HG02642 (cell line): ENCODE data around the gene ELK4.

Source experiments
- ATAC-seq: cut with Tn5 transposase; IDR thresholded peaks from one replicate; pipeline ENCODE4 v1.9.1; 2021; ENCODE audit warnings: mild to moderate bottlenecking; ENCODE audit not compliant: unreplicated experiment, poor library complexity

The ELK4 gene

DNA sequence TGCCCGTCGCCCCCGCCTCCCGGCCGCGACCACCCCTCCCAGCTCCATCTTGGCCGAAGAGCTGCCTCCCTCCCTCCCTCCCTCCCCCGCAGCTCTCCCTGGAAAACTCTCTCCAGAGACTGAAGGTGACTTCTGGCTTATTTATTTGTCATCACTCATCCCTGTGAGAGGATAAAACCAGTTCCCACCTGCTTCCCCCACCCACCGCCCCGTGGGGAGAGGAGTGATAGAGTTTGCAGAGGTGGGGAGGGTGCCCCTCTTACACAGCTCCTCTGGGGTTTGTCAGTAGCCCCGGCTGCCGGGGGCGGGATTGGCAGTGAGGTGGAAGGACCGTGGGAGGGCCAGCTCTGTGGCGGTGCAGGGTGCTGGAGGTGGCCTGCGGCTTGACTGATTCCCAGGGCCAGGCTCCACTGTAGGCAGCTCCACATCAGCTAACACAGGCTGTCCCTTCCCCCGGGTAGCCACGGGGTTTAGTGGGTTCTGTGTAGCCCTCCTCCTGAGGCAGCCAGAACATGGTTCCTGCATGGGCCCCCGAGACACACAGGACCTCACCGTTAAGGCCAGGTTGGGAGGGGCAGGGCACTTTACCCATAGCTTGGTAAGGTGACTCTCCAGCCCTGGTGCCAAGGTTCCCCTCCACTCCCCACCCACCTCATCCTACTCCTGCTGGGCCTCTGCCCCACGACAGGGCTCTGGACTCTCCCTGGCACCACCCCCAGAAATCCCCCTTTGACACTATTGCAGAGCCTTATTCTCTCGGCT is 62.2 kb downstream of the ELK4 start:
- no peak for ATAC-seq

DNA sequence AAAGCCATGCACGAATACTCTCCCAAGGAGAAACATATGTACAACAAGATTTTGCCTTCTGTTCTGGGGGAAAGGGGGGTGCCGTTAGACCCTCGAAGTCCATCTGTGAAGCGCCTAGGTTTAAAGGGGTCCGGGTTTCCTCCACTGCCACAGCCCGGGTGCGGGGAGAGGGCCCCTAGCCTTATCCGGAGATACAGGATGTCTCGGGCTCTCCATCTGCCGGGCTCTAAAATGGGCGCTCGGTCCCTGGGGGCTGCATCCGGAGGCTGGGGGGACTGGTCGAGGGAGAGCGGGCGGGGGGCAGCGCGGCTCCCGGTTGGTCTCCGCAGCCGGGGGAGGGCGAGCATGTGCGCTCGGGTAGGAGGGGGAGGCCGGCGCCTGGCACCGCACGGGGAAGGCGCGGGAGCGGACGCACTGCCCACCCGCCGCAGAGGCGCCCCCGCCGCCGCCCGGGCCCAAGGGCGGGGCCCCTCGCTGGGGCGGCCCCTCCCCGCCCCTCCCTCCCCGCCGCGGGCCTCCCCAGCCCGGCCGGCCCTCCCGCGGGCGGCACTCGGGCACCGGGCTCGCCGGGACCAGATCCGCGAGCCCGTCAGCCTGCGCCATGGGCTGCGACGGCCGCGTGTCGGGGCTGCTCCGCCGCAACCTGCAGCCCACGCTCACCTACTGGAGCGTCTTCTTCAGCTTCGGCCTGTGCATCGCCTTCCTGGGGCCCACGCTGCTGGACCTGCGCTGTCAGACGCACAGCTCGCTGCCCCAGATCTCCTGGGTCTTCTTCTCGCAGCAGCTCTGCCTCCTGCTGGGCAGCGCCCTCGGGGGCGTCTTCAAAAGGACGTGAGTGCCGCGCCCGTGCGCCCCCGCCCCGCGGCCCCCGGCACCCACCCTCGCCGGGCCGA is 63.1 kb downstream of the ELK4 start:
- ATAC-seq, result no peak

DNA sequence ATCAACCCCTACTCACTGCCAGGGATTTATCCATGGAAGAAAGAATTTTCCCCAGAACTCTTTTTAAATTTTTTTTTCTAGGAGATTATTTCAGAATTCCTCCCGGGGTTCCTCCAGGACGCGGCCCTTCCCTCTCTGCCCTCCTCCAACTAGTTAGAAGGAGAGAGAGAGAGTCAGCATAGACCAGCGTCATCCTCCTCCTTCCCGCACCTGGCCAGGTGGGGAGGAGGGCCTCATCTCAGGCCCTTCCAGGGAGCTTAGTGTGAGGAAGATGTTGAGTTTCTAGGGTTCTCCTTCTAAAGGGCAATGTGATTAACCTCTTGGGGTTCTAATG is 63.7 kb downstream of the ELK4 start:
- no peak for ATAC-seq

DNA sequence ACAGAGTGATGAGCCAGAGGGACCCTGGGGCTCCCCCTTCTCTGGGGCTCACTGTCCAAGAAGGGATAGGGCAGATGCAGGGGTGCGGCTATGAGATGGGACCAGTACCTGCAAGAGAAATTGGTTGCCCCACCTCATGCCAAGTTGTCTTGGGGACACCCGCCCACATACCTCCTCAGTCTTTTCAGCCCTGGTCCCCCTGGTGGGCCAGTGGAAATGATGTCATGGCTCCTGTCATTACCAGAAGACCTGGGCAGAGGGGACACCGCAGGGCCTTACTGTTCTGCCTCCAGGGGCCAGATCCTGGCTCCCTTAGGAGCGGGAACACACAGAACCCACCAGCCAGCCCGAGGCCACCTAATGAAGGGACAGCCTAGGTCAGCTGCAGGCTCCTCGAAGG is 64.1 kb downstream of the ELK4 start:
- ATAC-seq, result no peak

DNA sequence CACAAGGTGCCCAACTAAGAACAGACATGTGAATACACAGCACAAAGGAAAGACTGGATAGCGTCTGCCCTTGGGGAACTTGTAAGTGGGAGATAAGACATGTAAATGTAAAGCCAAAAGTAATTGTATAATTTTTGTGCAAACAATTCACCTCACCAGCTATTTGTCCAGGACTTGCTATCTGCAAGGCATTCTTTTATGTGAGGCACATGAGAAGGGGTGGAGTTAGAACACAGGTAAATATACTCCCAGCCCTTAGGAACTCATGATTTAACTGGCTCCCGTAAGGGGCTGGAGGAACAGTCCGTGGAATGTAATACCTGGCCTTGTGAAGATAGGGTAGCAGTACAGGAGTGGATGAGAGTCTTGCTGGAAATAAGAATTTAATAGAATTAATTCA is 66.0 kb downstream of the ELK4 start:
- no peak for ATAC-seq

DNA sequence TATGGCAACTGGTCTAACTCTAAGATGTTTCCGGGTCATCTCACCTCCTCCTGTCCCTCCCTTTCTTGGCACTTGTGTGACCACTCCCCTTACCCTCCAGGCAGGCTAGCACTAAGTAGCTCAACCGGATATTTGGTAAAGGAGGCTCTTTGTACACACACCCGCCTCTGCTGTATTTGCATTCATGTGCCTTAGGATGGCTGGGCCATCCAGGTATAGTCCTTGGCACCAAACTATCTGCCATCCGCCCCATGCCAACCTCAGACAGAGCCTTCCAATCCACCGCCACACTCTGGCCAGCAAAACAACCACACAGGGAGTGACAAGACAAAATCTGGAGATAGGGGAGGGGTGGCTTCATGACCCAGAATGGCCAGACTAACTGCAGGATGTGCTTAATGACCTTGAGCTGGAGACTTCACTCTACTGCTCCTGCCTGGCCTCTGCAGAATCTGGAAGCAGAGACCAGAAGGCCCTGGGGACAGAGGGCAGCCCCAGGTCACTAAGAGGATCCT is 67.8 kb downstream of the ELK4 start:
- ATAC-seq, result no peak

DNA sequence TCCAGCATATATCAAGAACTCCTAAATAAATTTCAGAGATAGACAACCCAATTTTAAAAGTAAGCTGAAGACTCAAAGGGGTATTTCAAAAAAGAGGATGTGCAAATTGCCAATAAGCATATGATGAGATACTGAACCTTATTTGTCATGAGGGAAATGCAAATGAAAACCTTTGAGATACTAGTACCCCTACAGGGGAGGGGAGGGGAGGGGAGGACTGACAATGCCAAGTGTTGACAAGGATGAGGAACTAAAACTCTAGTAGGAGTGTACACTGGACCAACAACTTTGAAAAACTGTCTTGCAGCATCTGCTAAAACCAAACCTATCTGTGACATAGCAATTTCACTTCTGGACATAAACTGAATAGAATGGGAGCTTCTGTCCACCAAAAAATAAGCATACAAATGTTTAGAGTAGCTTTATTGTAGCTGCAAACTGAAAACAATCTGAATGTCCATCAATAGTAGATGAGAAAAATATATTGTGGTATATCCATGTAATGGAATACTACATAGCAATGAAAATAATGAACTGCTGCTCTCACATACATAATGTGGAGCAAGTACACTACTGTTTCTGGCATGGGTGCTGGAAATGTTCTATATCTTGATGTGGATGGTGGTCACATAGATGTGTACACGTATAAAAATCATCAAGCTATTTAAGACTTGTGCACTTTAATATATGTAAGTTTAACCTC is 70.2 kb downstream of the ELK4 start:
- no peak for ATAC-seq
